ENCODE measurements around the gene PPFIBP1.

DNA sequence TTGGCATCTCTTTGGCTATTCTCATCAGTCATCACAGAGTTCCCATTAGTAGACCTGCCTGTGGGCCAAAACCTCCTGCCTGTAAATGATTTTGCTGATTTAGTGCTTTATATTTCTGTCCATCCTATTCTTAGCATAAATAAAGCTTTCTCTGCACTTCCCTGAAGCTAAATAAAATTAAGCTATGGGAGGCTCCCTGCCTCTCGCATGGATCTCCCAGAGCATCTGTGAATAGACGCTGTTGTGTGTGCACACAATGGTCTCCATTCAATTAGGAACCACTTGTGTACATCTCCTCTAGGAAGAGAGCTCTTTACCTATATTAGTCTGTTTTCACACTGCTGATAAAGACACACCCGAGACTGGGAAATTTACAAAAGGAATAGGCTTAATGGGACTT lies 80.4 kb downstream of the PPFIBP1 start:
- TF ChIP-seq, protein P1, sequence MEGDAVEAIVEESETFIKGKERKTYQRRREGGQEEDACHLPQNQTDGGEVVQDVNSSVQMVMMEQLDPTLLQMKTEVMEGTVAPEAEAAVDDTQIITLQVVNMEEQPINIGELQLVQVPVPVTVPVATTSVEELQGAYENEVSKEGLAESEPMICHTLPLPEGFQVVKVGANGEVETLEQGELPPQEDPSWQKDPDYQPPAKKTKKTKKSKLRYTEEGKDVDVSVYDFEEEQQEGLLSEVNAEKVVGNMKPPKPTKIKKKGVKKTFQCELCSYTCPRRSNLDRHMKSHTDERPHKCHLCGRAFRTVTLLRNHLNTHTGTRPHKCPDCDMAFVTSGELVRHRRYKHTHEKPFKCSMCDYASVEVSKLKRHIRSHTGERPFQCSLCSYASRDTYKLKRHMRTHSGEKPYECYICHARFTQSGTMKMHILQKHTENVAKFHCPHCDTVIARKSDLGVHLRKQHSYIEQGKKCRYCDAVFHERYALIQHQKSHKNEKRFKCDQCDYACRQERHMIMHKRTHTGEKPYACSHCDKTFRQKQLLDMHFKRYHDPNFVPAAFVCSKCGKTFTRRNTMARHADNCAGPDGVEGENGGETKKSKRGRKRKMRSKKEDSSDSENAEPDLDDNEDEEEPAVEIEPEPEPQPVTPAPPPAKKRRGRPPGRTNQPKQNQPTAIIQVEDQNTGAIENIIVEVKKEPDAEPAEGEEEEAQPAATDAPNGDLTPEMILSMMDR (IDR thresholded peaks at IDR 0.05; ENCODE audit: low read depth, low read length): no peak
- TF ChIP-seq, protein P2, sequence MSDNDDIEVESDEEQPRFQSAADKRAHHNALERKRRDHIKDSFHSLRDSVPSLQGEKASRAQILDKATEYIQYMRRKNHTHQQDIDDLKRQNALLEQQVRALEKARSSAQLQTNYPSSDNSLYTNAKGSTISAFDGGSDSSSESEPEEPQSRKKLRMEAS (IDR thresholded peaks at IDR 0.05; ENCODE audit: low read depth, low read length): no peak
